Upper lobe of right lung (tissue), 1 donor: ENCODE measurements around the gene EDIL3. TPM values are rescaled to one million over a fixed set of nuclear protein-coding genes. Genes with fewer than 3 reads are reported as not detected.

Source experiments
- ATAC-seq: fragments of 200-7000 bp; cut with Tn5 transposase; one replicate; pipeline ENCODE4 v1.9.1; 2020; ENCODE audit warnings: mild to moderate bottlenecking, moderate library complexity
- DNase-seq: peaks from one replicate; pipeline ENCODE4 v3.0.0-alpha.2; 2020
- H3K27ac ChIP-seq: fragments of 200-600 bp; one replicate; pipeline ENCODE4 v1.8.0; 2022
- H3K27me3 ChIP-seq: fragments of 200-600 bp; one replicate; pipeline ENCODE4 v1.8.0; 2022; ENCODE audit warnings: mild to moderate bottlenecking
- H3K36me3 ChIP-seq: fragments of 200-600 bp; one replicate; pipeline ENCODE4 v1.8.0; 2022
- H3K4me1 ChIP-seq: fragments of 200-600 bp; one replicate; pipeline ENCODE4 v1.8.0; 2022
- H3K4me3 ChIP-seq: fragments of 200-600 bp; one replicate; pipeline ENCODE4 v1.8.0; 2022; ENCODE audit warnings: mild to moderate bottlenecking
- H3K9me3 ChIP-seq: fragments of 200-600 bp; one replicate; pipeline ENCODE4 v1.8.0; 2022
- CTCF ChIP-seq: fragments of 200-600 bp; IDR thresholded peaks from one replicate; pipeline ENCODE4 v1.8.0; 2022; ENCODE audit warnings: antibody characterized with exemption
- intact Hi-C: fragments of 100-400 bp; cut with DNase I; formaldehyde crosslinking; loops from one replicate; pipeline ENCODE4 v1.11.0; 2022
- total RNA-seq: library from RNA; stranded (reverse); fragmentation: NEBNext Ultra II Directional; extraction: Animal tissue kit (Norgen Biotek cat#: 25700); gene quantifications from one replicate; pipeline ENCODE4 v1.2.1, GENCODE V29; 2021
- donor health status: DM: no; HTN: yes; CAD: no; lungs with severe emphysema.

The EDIL3 gene
- total RNA-seq, 1 donor from 2014 or later, result 42.4 TPM

- Histone ChIP-seq H3K36me3 (no peaks in the 10 kb centered on the region), H3K4me3 (no peak overlapping the region), H3K4me1 (no peaks in the 10 kb centered on the region), H3K27me3 (no peaks in the 10 kb centered on the region), H3K9me3 (no peaks in the 10 kb centered on the region), H3K27ac (no peak overlapping the region)
- no peak for DNase-seq
- no peak for ATAC-seq
- intact Hi-C loops, result no loop called here
- no peak for TF ChIP-seq CTCF
These were observed 22.5 kb downstream of the EDIL3 start for GRCh38 chr5:84362061-84362720.

GRCh38 chr5:84361572-84361971 is 23.1 kb downstream of the EDIL3 start:
- no peaks in the 10 kb centered on the region for H3K36me3 ChIP-seq
- TF ChIP-seq CTCF, result no peak
- no peaks in the 10 kb centered on the region for H3K9me3 ChIP-seq
- DNase-seq, result no peak
- H3K4me3 ChIP-seq, result no peak overlapping the region
- H3K27me3 ChIP-seq, result no peaks in the 10 kb centered on the region
- intact Hi-C loops, result no loop called here
- ATAC-seq, result no peak
- no peak overlapping the region for H3K27ac ChIP-seq
- H3K4me1 ChIP-seq, result no peaks in the 10 kb centered on the region

- H3K27me3 ChIP-seq, result no peaks in the 10 kb centered on the region
- intact Hi-C loops, result no loop called here
- no peak for DNase-seq
- no peaks in the 10 kb centered on the region for H3K4me1 ChIP-seq
- H3K36me3 ChIP-seq, result no peaks in the 10 kb centered on the region
- no peaks in the 10 kb centered on the region for H3K9me3 ChIP-seq
- ATAC-seq, result no peak
- H3K4me3 ChIP-seq, result no peak overlapping the region
- no peak overlapping the region for H3K27ac ChIP-seq
- TF ChIP-seq CTCF, result no peak
These were observed 24.6 kb downstream of the EDIL3 start for GRCh38 chr5:84360056-84360455.

GRCh38 chr5:84354101-84354500 is 30.6 kb downstream of the EDIL3 start:
- Histone ChIP-seq H3K36me3 (no peaks in the 10 kb centered on the region), H3K9me3 (no peaks in the 10 kb centered on the region), H3K27me3 (no peaks in the 10 kb centered on the region), H3K4me3 (no peak overlapping the region), H3K4me1 (no peaks in the 10 kb centered on the region), H3K27ac (no peak overlapping the region)
- DNase-seq (no peak), ATAC-seq (no peak)
- intact Hi-C loops, result no loop called here
- TF ChIP-seq CTCF, result no peak

- H3K9me3 ChIP-seq, result no peaks in the 10 kb centered on the region
- H3K27me3 ChIP-seq, result no peaks in the 10 kb centered on the region
- no peak overlapping the region for H3K27ac ChIP-seq
- no peak overlapping the region for H3K4me3 ChIP-seq
- no peaks in the 10 kb centered on the region for H3K4me1 ChIP-seq
- ATAC-seq (no peak), DNase-seq (no peak)
- no peaks in the 10 kb centered on the region for H3K36me3 ChIP-seq
- intact Hi-C loops, result no loop called here
- TF ChIP-seq CTCF, result no peak
These were observed 39.9 kb downstream of the EDIL3 start for GRCh38 chr5:84344788-84345187.

- ATAC-seq (no peak), DNase-seq (no peak)
These were observed 41.5 kb downstream of the EDIL3 start for GRCh38 chr5:84343171-84343570.

More at GRCh38 chr5:84343171-84343570, 41.5 kb downstream of the EDIL3 start:
- intact Hi-C loops, result no loop called here
- Histone ChIP-seq H3K36me3 (no peaks in the 10 kb centered on the region), H3K27me3 (no peaks in the 10 kb centered on the region), H3K27ac (no peak overlapping the region), H3K9me3 (no peaks in the 10 kb centered on the region), H3K4me1 (no peaks in the 10 kb centered on the region), H3K4me3 (no peak overlapping the region)
- no peak for TF ChIP-seq CTCF
